SKM-1 treated with dmso at 0.1 percent for 144 hours (cell line): Measurements from ENCODE around the gene DUSP5.
A peak's percentile ranks its signal among the peaks of the same experiment; 100 is the strongest.

Experiments
- DNase-seq: peaks from one replicate; lab custom pipeline; 2025; ENCODE audit not compliant: unreplicated experiment; lab: John Stamatoyannopoulos, UW

The DUSP5 gene

GRCh38 chr10:110544958-110545537 lies 47.3 kb downstream of the DUSP5 start:
- peak; percentile 32 for DNase-seq

GRCh38 chr10:110546077-110546476 lies 48.4 kb downstream of the DUSP5 start:
- DNase-seq = no peak

- DNase-seq = no peak
Observed at GRCh38 chr10:110546499-110547110, 48.9 kb downstream of the DUSP5 start.

- DNase-seq = peak; percentile 74
Observed at GRCh38 chr10:110547139-110547761, 49.5 kb downstream of the DUSP5 start.

- DNase-seq = no peak
Observed at GRCh38 chr10:110548002-110548401, 50.3 kb downstream of the DUSP5 start.

- no peak for DNase-seq
Observed at GRCh38 chr10:110549211-110549610, 51.5 kb downstream of the DUSP5 start.

GRCh38 chr10:110553905-110554304 lies 56.2 kb downstream of the DUSP5 start:
- DNase-seq = no peak

- DNase-seq = no peak
Observed at GRCh38 chr10:110556296-110556695, 58.6 kb downstream of the DUSP5 start.

- DNase-seq = no peak
Observed at GRCh38 chr10:110556969-110557601, 59.4 kb downstream of the DUSP5 start.

GRCh38 chr10:110558041-110558440 lies 60.3 kb downstream of the DUSP5 start:
- DNase-seq = no peak

- DNase-seq = no peak
Observed at GRCh38 chr10:110560012-110560411, 62.3 kb downstream of the DUSP5 start.
